Measurements from ENCODE around the gene FLNB. TPM values are rescaled to one million over a fixed set of nuclear protein-coding genes. Genes with fewer than 3 reads are reported as not detected.
A peak's percentile ranks its signal among the peaks of the same experiment; 100 is the strongest.

Gene FLNB
- total RNA-seq, 1 donor from 2014 or later, result 115 TPM

DNA sequence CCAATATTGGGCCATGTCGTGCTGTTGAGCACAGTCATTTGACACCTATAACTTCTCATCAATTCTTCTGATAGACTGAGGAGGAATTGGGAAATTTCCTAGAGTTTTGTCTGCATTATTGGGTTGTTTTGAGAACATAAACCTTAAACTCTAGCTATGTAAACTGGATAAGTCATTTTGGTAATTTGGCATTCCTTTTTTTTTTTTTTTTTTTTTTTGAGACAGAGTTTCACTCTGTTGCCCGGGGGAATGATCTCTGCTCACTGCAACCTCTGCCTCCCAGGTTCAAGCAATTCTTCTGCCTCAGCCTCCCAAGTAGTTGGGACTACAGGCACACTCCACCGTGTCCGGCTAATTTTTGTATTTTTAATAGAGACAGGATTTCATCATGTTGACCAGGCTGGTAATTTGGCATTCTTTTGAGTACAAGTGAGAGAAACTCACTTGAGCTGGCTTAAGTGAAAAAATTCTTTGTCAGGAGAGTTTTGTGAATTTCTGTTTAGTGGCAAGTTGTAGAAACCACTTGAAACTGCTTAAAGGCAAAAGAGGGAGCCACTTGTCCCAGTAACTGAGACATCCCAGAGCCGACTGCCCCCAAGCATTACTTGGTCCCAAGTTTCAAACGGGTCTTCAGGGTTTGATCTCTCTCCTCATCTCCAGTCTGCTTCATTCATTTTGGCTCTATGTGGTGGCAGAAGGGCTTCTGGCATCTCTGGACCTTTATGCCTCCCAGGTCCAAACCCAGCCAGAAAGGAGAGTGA, 34.9 kb downstream of the FLNB start:
- ATAC-seq (peak; percentile 12), DNase-seq (no peak)
- Histone ChIP-seq H3K4me1 (peaks cover 45% of the 10 kb centered on the region), H3K4me3 (no peak overlapping the region), H3K9me3 (no peaks in the 10 kb centered on the region), H3K36me3 (no peaks in the 10 kb centered on the region), H3K27ac (peak overlapping the region; percentile 61), H3K27me3 (no peaks in the 10 kb centered on the region)
- TF ChIP-seq CTCF (IDR thresholded peaks at IDR 0.05), result no peak
- intact Hi-C loops (cut with DNase I), result no loop called here

DNA sequence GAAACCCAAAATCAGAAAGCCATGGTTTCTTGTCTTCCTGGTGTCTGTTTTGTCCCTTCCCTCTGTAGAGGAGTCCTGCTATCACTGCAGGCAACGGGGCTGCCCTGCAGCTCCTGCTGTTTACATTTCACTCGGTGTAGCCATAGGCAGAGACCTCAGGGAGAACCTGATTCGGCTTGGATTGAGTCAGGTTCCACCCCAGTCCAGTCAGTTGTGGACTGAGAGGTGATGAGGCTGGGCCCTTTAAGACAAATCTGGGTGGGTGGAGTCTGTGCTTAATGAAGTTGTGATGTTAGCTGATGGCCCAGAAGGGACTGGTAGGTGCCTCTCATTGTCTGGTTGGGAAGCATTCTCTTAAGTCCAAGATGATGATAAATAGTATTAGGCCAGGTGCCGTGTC, 35.7 kb downstream of the FLNB start:
- Histone ChIP-seq H3K4me1 (peaks cover 50% of the 10 kb centered on the region), H3K4me3 (no peak overlapping the region), H3K36me3 (no peaks in the 10 kb centered on the region), H3K9me3 (no peaks in the 10 kb centered on the region), H3K27ac (peak overlapping the region; percentile 61), H3K27me3 (no peaks in the 10 kb centered on the region)
- DNase-seq (no peak), ATAC-seq (no peak)
- no peak for TF ChIP-seq CTCF (IDR thresholded peaks at IDR 0.05)
- intact Hi-C loops (cut with DNase I), result no loop called here

- Histone ChIP-seq H3K4me3 (no peak overlapping the region), H3K27ac (no peak overlapping the region)
- intact Hi-C loops (cut with DNase I), result no loop called here
Observed at GRCh38 chr3:58044691-58045483, 36.7 kb downstream of the FLNB start.

DNA sequence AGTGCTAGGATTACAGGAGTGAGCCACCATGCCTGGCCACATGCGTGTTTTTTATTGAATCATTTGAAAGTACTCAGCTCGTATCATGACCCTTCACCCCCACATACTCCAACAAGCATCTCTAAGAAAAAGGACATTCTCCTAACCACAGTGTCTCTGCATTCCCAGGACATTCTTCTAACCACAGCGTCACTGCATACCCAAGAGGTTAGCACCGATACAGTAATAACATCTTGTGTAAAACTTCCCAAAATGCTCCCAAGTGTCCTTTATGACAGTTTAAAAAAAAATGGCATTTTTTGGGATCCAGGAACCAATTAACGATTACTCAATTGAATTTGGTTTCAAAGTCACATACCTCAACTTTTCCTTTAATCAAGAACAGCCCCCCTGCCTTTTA, 39.6 kb downstream of the FLNB start:
- intact Hi-C loops (cut with DNase I), result no loop called here
- TF ChIP-seq CTCF (IDR thresholded peaks at IDR 0.05), result no peak
- ATAC-seq (no peak), DNase-seq (no peak)
- peaks cover 66% of the 10 kb centered on the region for H3K4me1 ChIP-seq
- no peaks in the 10 kb centered on the region for H3K36me3 ChIP-seq
- no peaks in the 10 kb centered on the region for H3K27me3 ChIP-seq
- no peaks in the 10 kb centered on the region for H3K9me3 ChIP-seq
- H3K27ac ChIP-seq, result no peak overlapping the region
- no peak overlapping the region for H3K4me3 ChIP-seq

More at GRCh38 chr3:58044691-58045483, 36.7 kb downstream of the FLNB start:
- no peaks in the 10 kb centered on the region for H3K27me3 ChIP-seq
- no peak for TF ChIP-seq CTCF (IDR thresholded peaks at IDR 0.05)
- H3K9me3 ChIP-seq, result no peaks in the 10 kb centered on the region
- no peaks in the 10 kb centered on the region for H3K36me3 ChIP-seq
- ATAC-seq (no peak), DNase-seq (no peak)
- H3K4me1 ChIP-seq, result peaks cover 51% of the 10 kb centered on the region

GRCh38 chr3:58048301-58048700, 40.1 kb downstream of the FLNB start:
- Histone ChIP-seq H3K4me1 (peaks cover 61% of the 10 kb centered on the region), H3K36me3 (no peaks in the 10 kb centered on the region), H3K27ac (peak overlapping the region; percentile 78), H3K27me3 (no peaks in the 10 kb centered on the region), H3K4me3 (no peak overlapping the region), H3K9me3 (no peaks in the 10 kb centered on the region)
- intact Hi-C loops (cut with DNase I), result no loop called here
- DNase-seq (no peak), ATAC-seq (peak; percentile 79)
- TF ChIP-seq CTCF (IDR thresholded peaks at IDR 0.05), result no peak

Data from upper lobe of right lung (tissue), 1 donor.